Measurements from ENCODE around the gene CCDC51. TPM values are rescaled to one million over a fixed set of nuclear protein-coding genes. Genes with fewer than 3 reads are reported as not detected.
"Not testable (repeated sequence)": the region's sequence is repeated elsewhere in the genome, so short reads cannot be mapped to it uniquely, and the experiment has no call there.

CCDC51 gene, protein sequence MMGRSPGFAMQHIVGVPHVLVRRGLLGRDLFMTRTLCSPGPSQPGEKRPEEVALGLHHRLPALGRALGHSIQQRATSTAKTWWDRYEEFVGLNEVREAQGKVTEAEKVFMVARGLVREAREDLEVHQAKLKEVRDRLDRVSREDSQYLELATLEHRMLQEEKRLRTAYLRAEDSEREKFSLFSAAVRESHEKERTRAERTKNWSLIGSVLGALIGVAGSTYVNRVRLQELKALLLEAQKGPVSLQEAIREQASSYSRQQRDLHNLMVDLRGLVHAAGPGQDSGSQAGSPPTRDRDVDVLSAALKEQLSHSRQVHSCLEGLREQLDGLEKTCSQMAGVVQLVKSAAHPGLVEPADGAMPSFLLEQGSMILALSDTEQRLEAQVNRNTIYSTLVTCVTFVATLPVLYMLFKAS
- total RNA-seq (2014; rRNA removed), result 27.8 and 30.9 TPM in 2 replicates
- percentile 67 among the genes with signal in this experiment for Bru-seq, nascent RNA
- BruChase-seq, experiment 1, labeled RNA remaining after a 6-hour chase, result percentile 83 among the genes with signal in this experiment
- BruChase-seq, experiment 2, labeled RNA remaining after a 2-hour chase, result percentile 77 among the genes with signal in this experiment
- long read RNA-seq, transcript CCDC51-206 (4 exons, 1,461 nt), result minor isoform, 14 of 61 reads
- long read RNA-seq, transcript CCDC51-201 (4 exons, 1,560 nt), result major isoform, 20 of 61 reads
- long read RNA-seq, partial matches to known transcripts, result 4 of 61 reads
- long read RNA-seq, other reads (novel, unspliced or antisense), result 19 of 61 reads

DNA sequence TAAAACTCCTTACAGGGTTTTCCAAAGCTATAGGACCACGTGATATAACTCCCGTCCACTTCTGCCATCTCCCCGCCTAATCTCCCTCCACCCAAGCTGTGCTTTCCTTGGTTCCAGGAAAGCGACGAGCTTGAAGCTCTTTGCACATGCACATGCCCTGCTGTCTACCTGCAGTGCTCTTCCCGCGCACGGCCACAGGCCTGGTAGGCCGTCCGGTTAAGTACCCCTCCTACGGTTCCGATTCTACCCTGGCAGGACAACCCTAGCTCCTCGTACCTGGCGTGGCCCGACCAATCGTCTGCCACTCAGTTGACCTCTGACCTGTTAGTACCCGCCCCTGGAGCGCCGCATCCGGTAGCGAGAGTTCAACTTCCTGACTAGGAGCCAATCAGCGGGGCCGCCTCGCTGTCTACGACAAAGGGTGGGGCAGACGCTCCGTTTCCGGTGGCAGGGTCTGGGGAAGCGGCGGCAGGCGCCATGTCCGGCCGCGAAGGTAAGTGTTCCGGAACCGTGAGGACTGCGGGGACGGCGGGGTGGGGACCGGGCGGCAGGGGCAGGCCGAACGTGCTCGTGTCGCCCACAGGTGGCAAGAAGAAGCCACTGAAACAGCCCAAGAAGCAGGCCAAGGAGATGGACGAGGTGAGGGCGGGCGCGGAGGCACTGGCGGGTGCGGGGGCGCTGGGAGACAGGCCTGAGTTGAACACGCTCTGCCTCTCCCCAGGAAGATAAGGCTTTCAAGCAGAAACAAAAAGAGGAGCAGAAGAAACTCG lies at the start of gene CCDC51, which contains the start of gene TMA7:
CCDC51 (minus strand) TSS at position 300 of the 770 bp plus-strand sequence. CDS start 4,991 bp downstream, outside the sequence.
TMA7 (plus strand) TSS at position 438 of the 770 bp plus-strand sequence; CDS start at position 478, 40 bp downstream.
- POLR2A ChIA-PET (ENCODE audit: unreplicated experiment), result interaction anchor here (0.5 to 0.7 kb wide), 8 partner anchors 11 to 1956 kb away, joined by 3 to 6 read pairs (median 4); partner anchors contain the start of gene PFKFB4

DNA sequence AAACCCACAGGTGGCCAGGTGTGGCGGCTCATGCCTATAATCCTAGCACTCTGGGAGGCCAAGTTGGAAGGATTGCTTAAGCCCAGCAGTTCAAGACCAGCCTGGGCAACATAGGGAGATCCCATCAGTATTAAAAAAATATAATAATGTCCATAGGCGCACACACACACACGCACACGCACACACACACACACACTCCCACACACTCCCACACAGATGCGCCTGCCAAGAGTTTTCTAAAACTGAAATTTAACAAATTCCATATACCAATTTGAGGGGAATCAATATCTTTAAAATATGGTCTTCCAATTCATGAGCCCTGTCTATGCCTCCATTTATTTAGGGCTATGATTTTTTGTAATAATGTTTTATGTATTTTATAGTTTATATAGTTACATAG lies 47.0 kb upstream of the CCDC51 start:
- no peaks in the 10 kb centered on the region for H3K27me3 ChIP-seq (ENCODE audit: low read length)
- BruUV-seq (replicated peaks), result no TSS peak
- H3K9me2 ChIP-seq (replicated peaks; ENCODE audit: low read length), result no peaks in the 10 kb centered on the region
- no peaks in the 10 kb centered on the region for H3F3A ChIP-seq (ENCODE audit: low read length, unreplicated experiment)
- H3K9ac ChIP-seq (ENCODE audit: low read length), result no peak overlapping the region
- no peaks in the 10 kb centered on the region for H3K4me1 ChIP-seq (ENCODE audit: insufficient read depth, low read length)
- H3K36me3 ChIP-seq (ENCODE audit: low read depth, low read length), result peaks cover 3% of the 10 kb centered on the region; the same call in 1 of the 2 replicates
- POLR2A ChIA-PET (ENCODE audit: unreplicated experiment), result no interaction called here
- H3K9me3 ChIP-seq (ENCODE audit: low read length), result no peaks in the 10 kb centered on the region
- H3K79me2 ChIP-seq (ENCODE audit: low read length), result no peaks in the 10 kb centered on the region
- H4K20me1 ChIP-seq (ENCODE audit: low read length), result no peaks in the 10 kb centered on the region
- H3K4me3 ChIP-seq (ENCODE audit: low read length), result no peak overlapping the region
- ATAC-seq (no peak), DNase-seq (no peak)
- intact Hi-C loops (cut with micrococcal nuclease), result no loop called here
- TF ChIP-seq EZH2phosphoT487 (IDR thresholded peaks at IDR 0.05; ENCODE audit: borderline replicate concordance, low read length) (no peak), EZH2 (IDR thresholded peaks at IDR 0.05; ENCODE audit: low read length, unreplicated experiment) (no peak)
- TF ChIP-seq, protein P1, sequence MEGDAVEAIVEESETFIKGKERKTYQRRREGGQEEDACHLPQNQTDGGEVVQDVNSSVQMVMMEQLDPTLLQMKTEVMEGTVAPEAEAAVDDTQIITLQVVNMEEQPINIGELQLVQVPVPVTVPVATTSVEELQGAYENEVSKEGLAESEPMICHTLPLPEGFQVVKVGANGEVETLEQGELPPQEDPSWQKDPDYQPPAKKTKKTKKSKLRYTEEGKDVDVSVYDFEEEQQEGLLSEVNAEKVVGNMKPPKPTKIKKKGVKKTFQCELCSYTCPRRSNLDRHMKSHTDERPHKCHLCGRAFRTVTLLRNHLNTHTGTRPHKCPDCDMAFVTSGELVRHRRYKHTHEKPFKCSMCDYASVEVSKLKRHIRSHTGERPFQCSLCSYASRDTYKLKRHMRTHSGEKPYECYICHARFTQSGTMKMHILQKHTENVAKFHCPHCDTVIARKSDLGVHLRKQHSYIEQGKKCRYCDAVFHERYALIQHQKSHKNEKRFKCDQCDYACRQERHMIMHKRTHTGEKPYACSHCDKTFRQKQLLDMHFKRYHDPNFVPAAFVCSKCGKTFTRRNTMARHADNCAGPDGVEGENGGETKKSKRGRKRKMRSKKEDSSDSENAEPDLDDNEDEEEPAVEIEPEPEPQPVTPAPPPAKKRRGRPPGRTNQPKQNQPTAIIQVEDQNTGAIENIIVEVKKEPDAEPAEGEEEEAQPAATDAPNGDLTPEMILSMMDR (conservative IDR thresholded peaks at IDR 0.05; ENCODE audit: low read depth, low read length), result no peak
- no peak overlapping the region for H3K27ac ChIP-seq (ENCODE audit: low read length)
- CTCF ChIA-PET, result no interaction called here
- no peak overlapping the region for H2AFZ ChIP-seq (ENCODE audit: low read length)
- H3K4me2 ChIP-seq (ENCODE audit: low read length), result no peak overlapping the region

More for the DNA sequence above, at the start of gene CCDC51, which contains the start of gene TMA7:
- intact Hi-C loops (cut with micrococcal nuclease), result no loop called here
- Histone ChIP-seq H3F3A (ENCODE audit: low read length, unreplicated experiment) (peaks cover 5% of the 10 kb centered on the region), H3K4me2 (ENCODE audit: low read length) (peak within 1 kb of the TSS; percentile 89), H3K27me3 (ENCODE audit: low read length) (no peaks in the 10 kb centered on the region), H3K36me3 (ENCODE audit: low read depth, low read length) (peaks cover 16% of the 10 kb centered on the region), H2AFZ (ENCODE audit: low read length) (peak within 1 kb of the TSS; percentile 84), H3K9ac (ENCODE audit: low read length) (peak within 1 kb of the TSS; percentile 93), H3K27ac (ENCODE audit: low read length) (peak within 1 kb of the TSS; percentile 56), H3K4me3 (ENCODE audit: low read length) (peak within 1 kb of the TSS; percentile 99), H3K9me2 (replicated peaks; ENCODE audit: low read length) (no peaks in the 10 kb centered on the region), H3K79me2 (ENCODE audit: low read length) (peaks cover 46% of the 10 kb centered on the region), H4K20me1 (ENCODE audit: low read length) (peaks cover 7% of the 10 kb centered on the region), H3K9me3 (ENCODE audit: low read length) (no peaks in the 10 kb centered on the region), H3K4me1 (ENCODE audit: insufficient read depth, low read length) (peaks cover 17% of the 10 kb centered on the region)
- BruUV-seq (replicated peaks), result no TSS peak
- CTCF ChIA-PET, result interaction anchor here (0.5 to 1.0 kb wide), 5 partner anchors 11 to 245 kb away, joined by 3 to 11 read pairs (median 4); no protein-coding TSS in a partner anchor
- peak; percentile 91 for ATAC-seq
- peak; percentile 99 for DNase-seq
- TF ChIP-seq, protein P1 (conservative IDR thresholded peaks at IDR 0.05; ENCODE audit: low read depth, low read length), result no peak
- no peak for TF ChIP-seq EZH2phosphoT487 (IDR thresholded peaks at IDR 0.05; ENCODE audit: borderline replicate concordance, low read length)
- no peak for TF ChIP-seq EZH2 (IDR thresholded peaks at IDR 0.05; ENCODE audit: low read length, unreplicated experiment)

DNA sequence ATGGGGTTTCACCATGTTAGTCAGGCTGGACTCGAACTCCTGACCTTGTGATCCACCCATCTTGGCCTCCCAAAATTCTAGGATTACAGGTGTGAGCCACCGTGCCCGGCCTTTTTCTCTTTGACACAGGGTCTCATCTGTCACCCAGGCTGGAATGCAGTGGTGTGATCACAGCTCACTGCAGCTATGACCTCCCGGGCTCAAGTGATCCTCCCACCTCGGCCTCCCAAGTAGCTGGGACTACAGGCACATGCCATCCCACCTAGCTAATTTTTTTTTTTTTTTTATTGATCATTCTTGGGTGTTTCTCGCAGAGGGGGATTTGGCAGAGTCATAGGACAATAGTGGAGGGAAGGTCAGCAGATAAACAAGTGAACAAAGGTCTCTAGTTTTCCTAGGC lies 42.9 kb upstream of the CCDC51 start:
- intact Hi-C loops (cut with micrococcal nuclease); H3K79me2 ChIP-seq (ENCODE audit: low read length); POLR2A ChIA-PET (ENCODE audit: unreplicated experiment); ATAC-seq; DNase-seq; H3K27ac ChIP-seq (ENCODE audit: low read length); H3K27me3 ChIP-seq (ENCODE audit: low read length); BruUV-seq (replicated peaks); H3K36me3 ChIP-seq (ENCODE audit: low read depth, low read length); H3K4me1 ChIP-seq (ENCODE audit: insufficient read depth, low read length); H3K9me3 ChIP-seq (ENCODE audit: low read length); H3K4me3 ChIP-seq (ENCODE audit: low read length); H3F3A ChIP-seq (ENCODE audit: low read length, unreplicated experiment); H2AFZ ChIP-seq (ENCODE audit: low read length); H4K20me1 ChIP-seq (ENCODE audit: low read length); H3K9ac ChIP-seq (ENCODE audit: low read length); CTCF ChIA-PET; H3K4me2 ChIP-seq (ENCODE audit: low read length); H3K9me2 ChIP-seq (replicated peaks; ENCODE audit: low read length): not testable (repeated sequence)

DNA sequence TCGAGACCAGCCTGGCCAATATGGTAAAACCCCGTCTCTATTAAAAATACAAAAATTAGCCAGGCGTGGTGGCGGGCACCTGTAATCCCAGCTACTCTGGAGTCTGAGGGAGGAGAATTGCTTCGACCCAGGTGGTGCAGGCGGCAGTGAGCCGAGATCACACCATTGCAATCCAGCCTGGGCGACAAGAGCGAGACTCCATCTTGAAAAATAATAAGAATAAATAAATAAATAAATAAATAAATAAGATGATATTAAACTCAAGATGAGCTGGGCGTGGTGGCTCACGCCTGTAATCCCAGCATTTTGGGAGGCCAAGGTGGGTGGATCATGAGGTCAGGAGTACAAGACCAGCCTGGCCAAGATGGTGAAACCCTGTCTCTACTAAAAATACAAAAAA lies 41.0 kb upstream of the CCDC51 start:
- H4K20me1 ChIP-seq (ENCODE audit: low read length); H3K27ac ChIP-seq (ENCODE audit: low read length); CTCF ChIA-PET; H3K27me3 ChIP-seq (ENCODE audit: low read length); H2AFZ ChIP-seq (ENCODE audit: low read length); H3F3A ChIP-seq (ENCODE audit: low read length, unreplicated experiment); BruUV-seq (replicated peaks); H3K9ac ChIP-seq (ENCODE audit: low read length); H3K4me1 ChIP-seq (ENCODE audit: insufficient read depth, low read length); H3K9me3 ChIP-seq (ENCODE audit: low read length); H3K36me3 ChIP-seq (ENCODE audit: low read depth, low read length); H3K9me2 ChIP-seq (replicated peaks; ENCODE audit: low read length); intact Hi-C loops (cut with micrococcal nuclease); ATAC-seq; DNase-seq; H3K4me2 ChIP-seq (ENCODE audit: low read length); H3K79me2 ChIP-seq (ENCODE audit: low read length); H3K4me3 ChIP-seq (ENCODE audit: low read length): not testable (repeated sequence)
- POLR2A ChIA-PET (ENCODE audit: unreplicated experiment), result interaction anchor here (0.6 kb wide), 1 partner anchor 26 kb away, joined by 3 read pairs; no protein-coding TSS in a partner anchor
